ENCODE data around the gene PLPPR1.

DNA sequence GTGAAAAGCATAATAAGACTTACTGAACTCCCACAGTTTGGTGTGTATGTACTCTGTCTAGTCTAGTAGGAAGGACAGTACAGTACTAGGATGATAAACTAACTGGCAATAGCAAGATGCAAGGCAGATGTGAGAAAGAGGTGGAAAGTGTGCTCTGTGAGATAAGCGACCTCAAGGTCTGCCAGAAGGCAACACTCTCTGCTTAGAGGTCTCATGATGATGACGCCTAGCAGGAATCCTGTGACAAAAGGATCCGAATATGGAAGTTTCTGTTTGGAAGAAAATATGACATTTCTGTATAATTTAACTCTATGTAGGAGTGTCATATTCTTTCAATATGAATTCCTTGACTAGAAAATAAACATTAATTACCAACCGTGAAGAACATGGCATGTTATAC is 112.2 kb downstream of the PLPPR1 start:
- TF ChIP-seq, protein P1, sequence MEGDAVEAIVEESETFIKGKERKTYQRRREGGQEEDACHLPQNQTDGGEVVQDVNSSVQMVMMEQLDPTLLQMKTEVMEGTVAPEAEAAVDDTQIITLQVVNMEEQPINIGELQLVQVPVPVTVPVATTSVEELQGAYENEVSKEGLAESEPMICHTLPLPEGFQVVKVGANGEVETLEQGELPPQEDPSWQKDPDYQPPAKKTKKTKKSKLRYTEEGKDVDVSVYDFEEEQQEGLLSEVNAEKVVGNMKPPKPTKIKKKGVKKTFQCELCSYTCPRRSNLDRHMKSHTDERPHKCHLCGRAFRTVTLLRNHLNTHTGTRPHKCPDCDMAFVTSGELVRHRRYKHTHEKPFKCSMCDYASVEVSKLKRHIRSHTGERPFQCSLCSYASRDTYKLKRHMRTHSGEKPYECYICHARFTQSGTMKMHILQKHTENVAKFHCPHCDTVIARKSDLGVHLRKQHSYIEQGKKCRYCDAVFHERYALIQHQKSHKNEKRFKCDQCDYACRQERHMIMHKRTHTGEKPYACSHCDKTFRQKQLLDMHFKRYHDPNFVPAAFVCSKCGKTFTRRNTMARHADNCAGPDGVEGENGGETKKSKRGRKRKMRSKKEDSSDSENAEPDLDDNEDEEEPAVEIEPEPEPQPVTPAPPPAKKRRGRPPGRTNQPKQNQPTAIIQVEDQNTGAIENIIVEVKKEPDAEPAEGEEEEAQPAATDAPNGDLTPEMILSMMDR (IDR thresholded peaks at IDR 0.05) = no peak
- TF ChIP-seq POLR2A (IDR thresholded peaks at IDR 0.05) = no peak
